HEK293T (cell line): ENCODE data around the gene DVL1.

ENCODE experiments used
- ARNT ChIP-seq: fragments of 450-650 bp; IDR thresholded peaks from 2 replicates; pipeline ENCODE4 v1.6.1; 2017; ENCODE audit warnings: mild to moderate bottlenecking
- BHLHE40 ChIP-seq: fragments of 450-650 bp; IDR thresholded peaks from 2 replicates; pipeline ENCODE4 v1.6.1; 2016; ENCODE audit warnings: mild to moderate bottlenecking, moderate library complexity, borderline replicate concordance
- ELF4 ChIP-seq: fragments of 450-650 bp; IDR thresholded peaks from 2 replicates; pipeline ENCODE4 v1.6.1; 2017; ENCODE audit warnings: antibody characterized with exemption
- FOXA1 ChIP-seq: fragments of 450-650 bp; IDR thresholded peaks from 2 replicates; pipeline ENCODE4 v1.6.1; 2016; ENCODE audit warnings: mild to moderate bottlenecking
- FOXK2 ChIP-seq: fragments of 450-650 bp; IDR thresholded peaks from 2 replicates; pipeline ENCODE4 v1.6.1; 2016; ENCODE audit warnings: mild to moderate bottlenecking
- FOXM1 ChIP-seq: fragments of 450-650 bp; IDR thresholded peaks from 2 replicates; pipeline ENCODE4 v1.6.1; 2017; ENCODE audit warnings: mild to moderate bottlenecking, borderline replicate concordance
- HDGF ChIP-seq: fragments of 450-650 bp; IDR thresholded peaks from 2 replicates; pipeline ENCODE4 v1.6.1; 2017; ENCODE audit warnings: antibody characterized with exemption, borderline replicate concordance
- L3MBTL2 ChIP-seq: fragments of 450-650 bp; conservative IDR thresholded peaks from 2 replicates; pipeline ENCODE4 v1.6.1; 2016; ENCODE audit warnings: mild to moderate bottlenecking
- NFRKB ChIP-seq: fragments of 450-650 bp; IDR thresholded peaks from 2 replicates; pipeline ENCODE4 v1.6.1; 2016; ENCODE audit warnings: mild to moderate bottlenecking, moderate library complexity
- SUZ12 ChIP-seq: fragments of 450-650 bp; IDR thresholded peaks from 2 replicates; pipeline ENCODE4 v1.6.1; 2016; ENCODE audit warnings: mild to moderate bottlenecking
- TARDBP ChIP-seq: fragments of 450-650 bp; IDR thresholded peaks from 2 replicates; pipeline ENCODE4 v1.6.1; 2016
- ZNF384 ChIP-seq: fragments of 450-650 bp; IDR thresholded peaks from 2 replicates; pipeline ENCODE4 v1.6.1; 2016
- TF ChIP-seq, protein P1 (sequence below): fragments of 450-650 bp; IDR thresholded peaks from 2 replicates; pipeline ENCODE4 v1.6.1; 2016

DNA sequence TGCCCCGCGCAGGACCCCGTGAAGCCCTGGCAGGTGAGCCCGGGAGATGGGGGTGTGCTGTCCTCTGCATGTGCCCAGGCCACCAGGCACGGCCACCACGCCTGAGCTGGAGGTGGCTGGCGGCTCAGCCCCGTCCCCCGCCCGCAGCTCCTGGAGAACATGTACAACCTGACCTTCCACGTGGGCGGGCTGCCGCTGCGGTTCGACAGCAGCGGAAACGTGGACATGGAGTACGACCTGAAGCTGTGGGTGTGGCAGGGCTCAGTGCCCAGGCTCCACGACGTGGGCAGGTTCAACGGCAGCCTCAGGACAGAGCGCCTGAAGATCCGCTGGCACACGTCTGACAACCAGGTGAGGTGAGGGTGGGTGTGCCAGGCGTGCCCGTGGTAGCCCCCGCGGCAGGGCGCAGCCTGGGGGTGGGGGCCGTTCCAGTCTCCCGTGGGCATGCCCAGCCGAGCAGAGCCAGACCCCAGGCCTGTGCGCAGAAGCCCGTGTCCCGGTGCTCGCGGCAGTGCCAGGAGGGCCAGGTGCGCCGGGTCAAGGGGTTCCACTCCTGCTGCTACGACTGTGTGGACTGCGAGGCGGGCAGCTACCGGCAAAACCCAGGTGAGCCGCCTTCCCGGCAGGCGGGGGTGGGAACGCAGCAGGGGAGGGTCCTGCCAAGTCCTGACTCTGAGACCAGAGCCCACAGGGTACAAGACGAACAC, 16.3 kb downstream of the DVL1 start:
- no peak for TF ChIP-seq ARNT
- no peak for TF ChIP-seq FOXM1
- TF ChIP-seq L3MBTL2, result no peak
- TF ChIP-seq SUZ12, result no peak
- TF ChIP-seq TARDBP, result no peak
- no peak for TF ChIP-seq ELF4
- TF ChIP-seq, protein P1, sequence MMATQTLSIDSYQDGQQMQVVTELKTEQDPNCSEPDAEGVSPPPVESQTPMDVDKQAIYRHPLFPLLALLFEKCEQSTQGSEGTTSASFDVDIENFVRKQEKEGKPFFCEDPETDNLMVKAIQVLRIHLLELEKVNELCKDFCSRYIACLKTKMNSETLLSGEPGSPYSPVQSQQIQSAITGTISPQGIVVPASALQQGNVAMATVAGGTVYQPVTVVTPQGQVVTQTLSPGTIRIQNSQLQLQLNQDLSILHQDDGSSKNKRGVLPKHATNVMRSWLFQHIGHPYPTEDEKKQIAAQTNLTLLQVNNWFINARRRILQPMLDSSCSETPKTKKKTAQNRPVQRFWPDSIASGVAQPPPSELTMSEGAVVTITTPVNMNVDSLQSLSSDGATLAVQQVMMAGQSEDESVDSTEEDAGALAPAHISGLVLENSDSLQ, result no peak
- TF ChIP-seq FOXK2, result no peak
- TF ChIP-seq HDGF, result no peak
- no peak for TF ChIP-seq NFRKB
- no peak for TF ChIP-seq BHLHE40
- no peak for TF ChIP-seq FOXA1
- no peak for TF ChIP-seq ZNF384
